CD14-positive monocyte (primary cell): ENCODE results near the gene UGGT2. TPM values are rescaled to one million over a fixed set of nuclear protein-coding genes. Genes with fewer than 3 reads are reported as not detected.
"Not testable (repeated sequence)": the region's sequence is repeated elsewhere in the genome, so short reads cannot be mapped to it uniquely, and the experiment has no call there.

Source experiments
- DNase-seq, 3 donors: peaks; one replicate each; pipeline ENCODE4 v3.0.0-alpha.2; 2011 to 2022
- H2AFZ ChIP-seq: 2 replicates; pipeline ENCODE4 v1.6.0; 2012; ENCODE audit warnings: mild to moderate bottlenecking, low read depth, low read length, inconsistent platforms; ENCODE audit not compliant: insufficient read depth, poor library complexity, severe bottlenecking
- H3K27ac ChIP-seq, 2 donors: 1 replicate in 1 of 2; 2 replicates in 1 of 2; pipeline ENCODE4 v1.5.1; 2012 to 2013; ENCODE audit warnings: low read length in 2 of 2, control low read depth in 1 of 2, inconsistent platforms in 1 of 2, low read depth in 1 of 2, mild to moderate bottlenecking in 1 of 2
- H3K27me3 ChIP-seq, 2 donors: one replicate each; pipeline versions ENCODE4 v1.6.0 to v1.6.1; 2011 to 2013; ENCODE audit warnings: low read length in 2 of 2; ENCODE audit not compliant: control insufficient read depth in 2 of 2, insufficient read depth in 2 of 2
- H3K36me3 ChIP-seq, 2 donors: replicated peaks in 1 of 2; 1 replicate in 1 of 2; 2 replicates in 1 of 2; pipeline versions ENCODE4 v1.5.1 to v1.6.1; 2012 to 2013; ENCODE audit warnings: low read length in 2 of 2, control low read depth in 1 of 2, inconsistent platforms in 1 of 2, mild to moderate bottlenecking in 1 of 2; ENCODE audit not compliant: insufficient read depth in 2 of 2, control insufficient read depth in 1 of 2
- H3K4me1 ChIP-seq, 2 donors: 1 replicate in 1 of 2; 2 replicates in 1 of 2; pipeline versions ENCODE4 v1.5.1 to v1.6.1; 2012 to 2013; ENCODE audit warnings: low read length in 2 of 2, control low read depth in 1 of 2, inconsistent platforms in 1 of 2, mild to moderate bottlenecking in 1 of 2, moderate library complexity in 1 of 2; ENCODE audit not compliant: insufficient read depth in 2 of 2, control insufficient read depth in 1 of 2
- H3K4me2 ChIP-seq: replicated peaks from 2 replicates; pipeline ENCODE3; 2012; ENCODE audit warnings: low read length, moderate library complexity, mild to moderate bottlenecking; ENCODE audit not compliant: poor library complexity, severe bottlenecking; ENCODE audit errors: extremely low read depth
- H3K4me3 ChIP-seq, 3 experiments: fragments of 200-600 bp in 1 of 3; sonication (generic) in 1 of 3; replicated peaks in 1 of 3; 1 replicate in 2 of 3; 2 replicates in 1 of 3; pipeline ENCODE4 v1.5.1; 2011 to 2013; ENCODE audit warnings: low read length in 3 of 3, mild to moderate bottlenecking in 3 of 3, control low read depth in 2 of 3, low read depth in 2 of 3, inconsistent platforms in 1 of 3, moderate library complexity in 1 of 3
- H3K79me2 ChIP-seq: 2 replicates; pipeline ENCODE4 v1.6.0; 2012; ENCODE audit warnings: mild to moderate bottlenecking, control low read depth, inconsistent platforms, low read length, moderate library complexity; ENCODE audit not compliant: insufficient read depth
- H3K9ac ChIP-seq: 2 replicates; pipeline ENCODE4 v1.6.0; 2017; ENCODE audit warnings: low read length, mild to moderate bottlenecking; ENCODE audit not compliant: insufficient read depth, poor library complexity, severe bottlenecking
- H3K9me3 ChIP-seq, 2 donors: replicated peaks in 1 of 2; 1 replicate in 1 of 2; 2 replicates in 1 of 2; pipeline versions ENCODE4 v1.5.1 to v1.6.1; 2012 to 2013; ENCODE audit warnings: low read length in 2 of 2, control low read depth in 1 of 2; ENCODE audit not compliant: control insufficient read depth in 1 of 2, insufficient read depth in 1 of 2
- H4K20me1 ChIP-seq: 2 replicates; pipeline ENCODE4 v1.6.0; 2012; ENCODE audit warnings: mild to moderate bottlenecking, low read length, control low read depth, moderate library complexity; ENCODE audit not compliant: insufficient read depth
- H3K27ac Mint-ChIP-seq, 7 donors: one replicate each; pipeline ENCODE4 v1.8.0; 2020; ENCODE audit warnings: mild to moderate bottlenecking in 7 of 7, mixed read lengths in 7 of 7, moderate library complexity in 6 of 7, inconsistent platforms in 2 of 7
- H3K27me3 Mint-ChIP-seq, 3 donors: one replicate each; pipeline ENCODE4 v1.8.0; 2021 to 2022; ENCODE audit warnings: low read depth in 3 of 3, mild to moderate bottlenecking in 3 of 3, mixed read lengths in 3 of 3, moderate library complexity in 3 of 3, inconsistent platforms in 1 of 3
- H3K36me3 Mint-ChIP-seq, 2 donors: one replicate each; pipeline ENCODE4 v1.8.0; 2020; ENCODE audit warnings: mixed read lengths in 2 of 2, inconsistent platforms in 1 of 2, mild to moderate bottlenecking in 1 of 2
- H3K4me1 Mint-ChIP-seq: one replicate; pipeline ENCODE4 v1.8.0; 2020; ENCODE audit warnings: mild to moderate bottlenecking, mixed read lengths
- H3K4me3 Mint-ChIP-seq, 2 donors: one replicate each; pipeline ENCODE4 v1.8.0; 2020; ENCODE audit warnings: mild to moderate bottlenecking in 2 of 2, mixed read lengths in 2 of 2, moderate library complexity in 1 of 2
- H3K9me3 Mint-ChIP-seq, 7 donors: one replicate each; pipeline ENCODE4 v1.8.0; 2020 to 2022; ENCODE audit warnings: mixed read lengths in 7 of 7, mild to moderate bottlenecking in 6 of 7, moderate library complexity in 6 of 7, inconsistent platforms in 2 of 7
- CTCF ChIP-seq: fragments of 200-600 bp; IDR thresholded peaks from one replicate; pipeline ENCODE4 v1.8.0; 2022; ENCODE audit warnings: antibody characterized with exemption, mild to moderate bottlenecking
- WGBS: methylation state at CpG from one replicate; pipeline ENCODE4 v1.1.5; 2013; ENCODE audit warnings: missing lambda C conversion rate; ENCODE audit not compliant: insufficient coverage; 5-methylcytosine and 5-hydroxymethylcytosine counted together
- intact Hi-C, 2 donors: fragments of 100-400 bp; cut with micrococcal nuclease; formaldehyde crosslinking; loops; one replicate each; pipeline versions ENCODE4 v1.15.0 to v1.15.1; 2023
- polyA plus RNA-seq, 3 donors: library from polyadenylated mRNA; depleted of rRNA in 1 of 3; unstranded in 2 of 3; stranded (reverse) in 1 of 3; fragments of 300-500 nt in 2 of 3; fragments of >200 nt in 1 of 3; fragmentation: Illumina TruSeq in 2 of 3; gene quantifications; 1 replicate in 2 of 3; 2 replicates in 1 of 3; pipeline ENCODE4 v1.2.3, GENCODE V29; 2012 to 2021

UGGT2 gene
- polyA plus RNA-seq, 3 donors = 4.0 to 6.3 (median 5.6) TPM

GRCh38 chr13:95783747-95784146, 269.5 kb downstream of the UGGT2 start:
- H3K27me3 ChIP-seq = no peaks in the 10 kb centered on the region
- no peaks in the 10 kb centered on the region for H3K79me2 ChIP-seq
- Mint-ChIP-seq H3K27me3 (no peaks in the 10 kb centered on the region), H3K36me3 (peaks cover 54 to 62% of the 10 kb centered on the region in 2 donors), H3K9me3 (peaks cover 0 to 5% (median 0%) of the 10 kb centered on the region in 7 donors), H3K4me3 (no peak overlapping the region), H3K27ac (peak overlapping the region in 2 of 7 donors; percentile 21 to 29), H3K4me1 (no peaks in the 10 kb centered on the region)
- TF ChIP-seq CTCF = no peak
- H3K4me2 ChIP-seq = no peak overlapping the region
- 93% methylated on average over 4 of the region's 5 CpGs for WGBS
- peaks cover 56 to 91% of the 10 kb centered on the region in 2 donors for H3K36me3 ChIP-seq
- H4K20me1 ChIP-seq = peaks cover 19% of the 10 kb centered on the region
- H3K9ac ChIP-seq = no peak overlapping the region
- H3K9me3 ChIP-seq = no peaks in the 10 kb centered on the region
- H3K4me3 ChIP-seq = no peak overlapping the region
- H3K27ac ChIP-seq = peak overlapping the region in 1 of 2 donors; percentile 39
- no peak overlapping the region for H2AFZ ChIP-seq
- DNase-seq = no peak
- intact Hi-C loops = no loop called here
- H3K4me1 ChIP-seq = no peaks in the 10 kb centered on the region

GRCh38 chr13:95781940-95782339, 271.3 kb downstream of the UGGT2 start:
- DNase-seq, H3K4me1 Mint-ChIP-seq, H3K27ac Mint-ChIP-seq, H3K4me3 Mint-ChIP-seq, H3K4me2 ChIP-seq, H3K9me3 ChIP-seq, H3K79me2 ChIP-seq, H3K4me1 ChIP-seq, H3K9me3 Mint-ChIP-seq, H2AFZ ChIP-seq, H3K9ac ChIP-seq, H3K27ac ChIP-seq, H3K27me3 ChIP-seq, intact Hi-C loops, H3K27me3 Mint-ChIP-seq, H3K4me3 ChIP-seq: not testable (repeated sequence)
- peaks cover 13% of the 10 kb centered on the region for H4K20me1 ChIP-seq
- H3K36me3 Mint-ChIP-seq = peaks cover 51 to 57% of the 10 kb centered on the region in 2 donors
- peaks cover 54 to 91% of the 10 kb centered on the region in 2 donors for H3K36me3 ChIP-seq
- WGBS = no CpG with 5 or more reads among the region's 1 CpG
